HG02610 (cell line): Measurements from ENCODE around the gene MAP3K5.
"Not testable (repeated sequence)": the region's sequence is repeated elsewhere in the genome, so short reads cannot be mapped to it uniquely, and the experiment has no call there.

Experiments used
- ATAC-seq: cut with Tn5 transposase; IDR thresholded peaks from one replicate; pipeline ENCODE4 v1.9.1; 2021; ENCODE audit warnings: mild to moderate bottlenecking, moderate library complexity; ENCODE audit not compliant: unreplicated experiment

Gene MAP3K5

DNA sequence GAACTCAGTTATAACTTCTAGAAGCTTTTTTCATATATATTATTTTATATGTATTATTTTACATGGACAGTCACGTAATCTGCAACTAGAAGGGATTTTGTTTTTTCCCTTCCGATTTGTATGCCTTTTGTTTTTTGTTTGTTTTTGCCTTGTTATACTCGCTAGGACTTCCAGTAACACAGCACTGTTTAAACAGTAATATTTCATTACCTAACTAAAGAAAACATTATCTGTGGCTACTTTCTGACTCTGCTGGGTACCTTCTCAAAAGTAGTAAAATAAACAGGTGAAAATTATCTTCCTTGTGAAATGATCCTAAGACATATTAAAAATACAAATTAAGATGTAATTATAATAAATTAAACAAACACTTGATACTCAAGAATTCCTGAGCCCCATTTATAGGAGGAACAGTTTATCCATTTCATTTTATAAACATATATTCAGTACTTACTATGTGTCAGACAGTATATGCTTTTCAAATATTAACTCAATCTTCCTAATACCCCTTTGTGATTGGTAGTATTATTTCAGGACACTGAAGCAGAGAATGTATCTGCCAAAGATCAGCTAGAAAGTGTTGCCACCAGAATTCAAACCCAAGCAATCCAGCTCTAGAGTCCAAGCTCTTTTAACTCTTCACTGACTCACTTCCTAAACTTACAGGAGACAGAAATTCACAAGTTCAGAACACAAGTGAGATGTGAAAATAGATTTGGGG lies 65.3 kb downstream of the MAP3K5 start:
- no peak for ATAC-seq

- ATAC-seq = no peak
These were observed 67.2 kb downstream of the MAP3K5 start for GRCh38 chr6:136725124-136725523.

- no peak for ATAC-seq
These were observed 68.5 kb downstream of the MAP3K5 start for GRCh38 chr6:136723780-136724179.

DNA sequence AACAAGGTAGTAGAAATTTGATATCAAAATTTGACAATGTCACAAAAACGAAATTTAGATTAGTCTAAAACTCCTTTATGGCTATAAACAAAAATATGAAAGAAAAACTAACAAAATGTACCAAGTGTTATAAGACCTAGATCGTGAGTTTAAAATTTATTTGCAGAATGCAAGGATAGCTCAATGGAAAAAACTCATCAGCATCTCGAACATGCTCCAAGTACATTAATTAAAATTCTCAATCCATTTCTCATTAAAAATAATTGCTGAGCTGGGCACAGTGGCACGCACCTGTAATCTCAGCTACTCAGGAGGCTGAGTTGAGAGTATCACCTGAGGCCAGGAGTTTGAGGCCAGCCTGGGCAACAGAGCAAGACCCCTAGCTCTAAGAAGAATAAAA lies 70.8 kb downstream of the MAP3K5 start:
- ATAC-seq = no peak

DNA sequence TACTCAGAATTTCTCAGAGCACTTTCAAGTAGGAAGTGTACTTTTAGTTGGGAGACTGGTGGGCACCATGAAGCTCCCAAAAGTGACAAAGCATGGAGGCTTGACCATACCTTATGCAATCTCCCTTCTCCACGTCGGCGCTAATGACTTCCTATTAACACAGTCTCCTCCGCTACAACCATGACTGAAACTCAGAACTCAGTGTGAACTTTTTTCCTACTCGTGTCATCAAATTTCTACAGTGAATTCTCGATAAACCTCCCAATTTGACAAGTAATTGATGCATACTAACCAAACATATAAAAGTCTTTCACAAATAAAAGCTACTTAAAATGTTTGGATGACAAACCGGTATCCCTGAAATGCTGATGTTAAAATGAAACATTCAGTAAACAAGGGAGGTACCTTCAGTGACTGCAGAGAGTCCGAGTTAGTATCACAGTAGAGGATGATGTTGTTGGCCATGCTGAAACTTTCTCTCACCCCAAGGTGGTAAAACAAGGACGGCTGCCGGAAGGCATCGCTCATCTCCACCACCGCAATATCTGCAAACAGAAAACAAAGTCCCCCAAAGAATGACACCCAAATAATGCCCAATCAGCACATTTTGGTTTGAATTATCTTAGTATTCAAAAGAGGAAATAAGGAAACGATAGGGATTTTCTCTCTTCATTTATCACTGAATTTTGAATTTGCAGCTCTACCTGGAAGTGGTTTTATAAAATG lies 72.1 kb downstream of the MAP3K5 start:
- peak; percentile 56 for ATAC-seq

DNA sequence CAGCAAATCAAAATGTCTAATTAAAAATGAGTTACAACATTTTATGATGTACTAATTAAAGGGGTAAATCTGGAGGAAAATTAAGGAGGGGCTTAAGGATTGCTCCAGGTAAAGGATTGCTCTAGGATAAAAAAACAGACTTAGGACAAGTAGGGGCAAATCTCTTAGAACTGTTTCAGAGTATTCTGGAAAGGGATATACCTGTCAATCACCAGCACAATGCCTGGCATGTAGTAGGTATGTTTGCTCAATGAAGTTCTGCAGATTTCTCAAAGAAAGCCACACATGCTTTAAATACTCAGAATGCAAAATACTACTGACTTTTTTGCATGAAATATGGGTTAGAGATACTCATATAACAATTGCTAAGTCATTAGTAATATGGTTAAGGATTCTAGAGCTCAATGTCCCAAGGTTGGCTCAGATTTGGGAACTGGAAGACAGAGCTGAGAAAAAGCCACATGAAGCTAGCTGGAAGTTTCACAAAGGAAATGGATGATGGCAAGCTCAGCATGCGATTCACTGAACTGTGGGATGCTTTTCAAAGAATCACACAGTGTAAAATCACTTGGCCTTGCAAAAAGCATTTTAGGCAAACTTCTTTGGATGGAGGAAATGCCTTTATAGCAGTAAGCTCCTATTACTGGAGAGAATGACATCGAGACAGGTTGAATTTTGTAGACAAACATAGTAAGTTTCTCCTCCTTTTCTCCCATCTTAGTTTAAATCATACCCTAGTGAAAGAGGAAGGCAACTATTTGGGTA lies 72.8 kb downstream of the MAP3K5 start:
- ATAC-seq = peak; percentile 62

DNA sequence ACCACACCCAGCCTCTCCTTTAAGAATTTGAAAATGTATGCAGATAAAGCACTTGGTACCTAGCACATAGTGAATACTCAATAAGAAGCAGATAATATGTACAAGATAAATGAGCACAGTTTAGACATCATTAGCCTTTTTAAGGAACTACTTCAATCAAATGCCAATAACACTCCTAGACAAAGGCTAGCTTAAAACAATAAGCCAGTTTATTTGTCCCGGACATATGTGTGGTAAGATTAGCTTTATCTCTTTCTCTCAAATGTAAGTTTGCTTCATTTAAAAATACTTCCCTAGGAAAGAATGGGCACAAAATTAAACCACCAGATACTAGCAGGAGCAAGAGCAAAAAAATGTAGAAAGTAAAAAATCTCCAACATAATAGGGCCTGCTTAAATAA lies 73.8 kb downstream of the MAP3K5 start:
- no peak for ATAC-seq

DNA sequence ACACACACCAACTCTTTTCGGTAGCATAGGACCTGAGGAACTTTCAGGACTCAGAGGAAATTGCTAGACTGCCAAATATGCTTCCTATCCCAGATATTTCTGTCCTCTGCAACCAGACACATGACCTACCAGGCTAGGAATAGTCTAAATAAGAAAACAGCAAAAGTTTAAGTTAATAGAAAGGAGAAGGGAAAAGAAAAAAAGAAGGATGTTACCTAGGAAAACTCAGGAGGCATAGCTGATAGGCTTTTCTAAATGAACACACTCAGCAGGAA lies 74.6 kb downstream of the MAP3K5 start:
- no peak for ATAC-seq

GRCh38 chr6:136716917-136717715 lies 75.2 kb downstream of the MAP3K5 start:
- peak; percentile 25 for ATAC-seq

GRCh38 chr6:136712642-136713041 lies 79.6 kb downstream of the MAP3K5 start:
- not testable (repeated sequence) for ATAC-seq

DNA sequence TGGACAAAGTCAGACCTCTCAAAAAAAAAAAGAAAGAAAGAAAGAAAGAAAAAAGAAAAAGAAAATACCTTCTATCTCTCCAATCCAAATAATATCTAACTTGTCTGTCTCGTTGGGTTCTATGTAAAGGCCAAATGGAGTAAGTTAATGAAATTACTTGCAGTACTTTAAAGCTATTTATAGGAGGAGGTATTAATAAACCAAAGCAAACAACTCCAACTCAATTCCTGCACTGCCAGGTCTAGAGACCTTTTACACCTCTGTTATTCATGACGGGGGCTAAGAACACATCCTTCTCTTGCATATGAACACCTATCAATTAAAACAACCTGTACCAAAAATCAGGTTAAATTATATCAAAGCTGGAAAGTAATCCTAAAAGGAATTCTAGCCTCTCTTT lies 80.6 kb downstream of the MAP3K5 start:
- no peak for ATAC-seq

DNA sequence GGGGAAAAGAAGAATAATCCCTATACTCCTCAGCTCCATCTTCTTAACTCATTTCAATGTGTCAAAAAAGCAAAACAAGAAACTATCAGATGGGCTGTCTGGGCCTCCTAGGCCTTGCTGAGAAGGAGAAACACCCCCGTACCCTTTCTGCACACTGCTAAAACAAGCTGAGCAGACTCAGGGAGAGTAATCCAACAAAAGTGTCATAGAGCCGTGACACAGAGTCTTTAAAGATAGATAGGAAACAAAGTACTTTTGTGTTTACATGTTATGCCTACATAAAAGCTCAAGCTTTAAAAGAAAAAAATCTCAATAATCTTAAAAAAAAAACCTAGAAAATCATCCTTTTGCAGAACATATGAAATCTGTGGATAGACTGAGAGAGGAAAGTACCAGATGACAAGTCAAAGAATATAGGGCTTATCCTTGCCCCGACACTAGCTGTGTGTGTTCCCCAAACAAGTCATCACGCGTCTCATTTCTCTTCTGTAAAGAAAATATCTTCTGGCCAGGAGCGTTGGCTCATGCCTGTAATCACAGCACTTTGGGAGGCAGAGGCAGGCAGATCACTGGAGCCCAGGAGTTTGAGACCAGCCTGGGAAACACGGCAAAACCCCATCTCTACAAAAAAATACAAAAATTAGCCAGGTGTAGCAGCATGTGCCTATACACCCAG lies 81.3 kb downstream of the MAP3K5 start:
- no peak for ATAC-seq

DNA sequence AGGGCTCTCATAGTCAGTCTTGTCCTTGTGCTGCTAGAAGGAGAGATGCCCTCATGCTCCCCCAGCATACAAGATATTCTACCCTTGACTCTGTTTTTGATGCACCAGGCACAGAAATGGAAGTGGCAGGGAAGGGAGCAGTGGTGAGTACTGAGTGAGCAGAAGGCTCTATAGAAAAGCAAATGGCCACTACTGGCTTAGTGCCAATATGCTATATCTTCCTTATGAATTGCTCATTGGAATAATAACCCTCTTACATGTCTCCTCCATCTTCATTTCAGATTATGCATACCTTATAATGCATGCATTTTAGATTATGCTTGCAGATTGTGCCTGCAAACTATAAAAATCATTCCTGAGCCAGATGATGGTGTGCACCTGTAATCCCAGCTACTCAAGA lies 82.8 kb downstream of the MAP3K5 start:
- ATAC-seq = no peak

GRCh38 chr6:136706430-136706829 lies 85.8 kb downstream of the MAP3K5 start:
- no peak for ATAC-seq

- ATAC-seq = no peak
These were observed 88.9 kb downstream of the MAP3K5 start for GRCh38 chr6:136703331-136703865.

DNA sequence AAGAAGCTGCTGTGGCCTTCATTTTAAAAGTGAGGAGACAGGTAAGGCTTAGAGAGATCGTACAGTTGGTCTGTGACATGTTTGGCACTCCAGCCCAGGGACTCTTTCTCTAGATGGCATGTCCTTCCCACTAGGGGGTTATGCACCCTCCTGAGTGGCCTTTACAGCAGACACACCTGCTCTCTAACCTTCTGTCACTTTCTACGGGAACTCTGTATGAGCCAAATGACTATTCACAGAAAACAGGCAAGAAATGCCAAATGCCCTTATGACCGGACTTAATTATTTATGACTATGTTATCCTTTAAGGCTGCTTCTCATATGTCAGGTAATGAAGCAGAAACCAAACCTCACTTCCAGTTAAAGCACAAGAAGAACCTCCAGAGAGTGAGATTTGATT lies 91.2 kb downstream of the MAP3K5 start:
- no peak for ATAC-seq

- no peak for ATAC-seq
These were observed 92.9 kb downstream of the MAP3K5 start for GRCh38 chr6:136699358-136699757.

DNA sequence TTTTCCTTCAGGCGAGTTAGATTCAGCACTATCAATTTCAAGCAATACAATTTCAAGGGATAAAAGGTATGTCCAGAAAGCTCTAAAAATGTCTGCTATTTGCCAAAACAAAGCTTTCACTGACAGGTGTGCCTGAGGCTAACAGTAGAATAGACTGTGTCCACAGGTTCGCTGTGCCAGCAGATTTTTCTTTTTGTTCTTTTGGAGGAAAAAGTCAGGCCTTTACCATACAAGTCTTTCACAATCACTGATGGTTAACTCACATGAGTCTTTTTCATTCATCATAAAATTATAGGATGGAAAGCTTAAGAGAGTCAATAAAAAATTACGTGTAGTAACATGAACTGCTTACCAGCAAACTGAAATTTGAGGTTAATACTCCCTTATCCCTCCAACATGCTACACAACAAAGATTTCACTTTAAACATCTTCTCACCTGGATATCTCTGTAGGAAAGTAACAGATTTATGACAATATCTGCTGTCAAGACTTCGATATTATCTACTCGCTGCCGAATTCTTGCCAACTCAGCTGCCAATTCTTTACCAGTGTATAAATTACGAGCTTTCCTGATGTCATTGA lies 95.4 kb downstream of the MAP3K5 start:
- ATAC-seq = no peak

DNA sequence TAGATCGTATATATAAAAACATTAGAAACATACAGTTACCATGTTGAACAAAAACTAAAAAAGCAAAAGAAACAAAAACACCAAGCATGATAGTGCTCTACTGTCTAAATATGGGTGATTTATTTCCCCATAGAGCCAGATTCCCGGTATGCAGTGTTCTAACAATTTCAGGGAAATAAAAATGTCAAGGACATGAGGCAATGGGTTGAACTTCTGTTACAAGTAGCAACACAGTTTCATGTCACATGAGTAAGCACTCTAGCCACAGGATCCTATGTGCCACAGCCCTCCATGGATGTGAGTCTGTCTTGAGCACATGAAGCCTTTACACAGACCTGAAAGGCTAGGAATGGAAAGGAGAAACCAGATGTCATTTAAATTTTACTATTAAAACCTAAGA lies 96.0 kb downstream of the MAP3K5 start:
- no peak for ATAC-seq

GRCh38 chr6:136695412-136695811 lies 96.9 kb downstream of the MAP3K5 start:
- no peak for ATAC-seq
